22Rv1 (cell line): ENCODE data around the gene PER1.

Source experiments
- CTCF ChIP-seq: fragments of 450-650 bp; IDR thresholded peaks from 2 replicates; pipeline ENCODE4 v1.5.1; 2017; ENCODE audit warnings: mild to moderate bottlenecking
- ZFX ChIP-seq: fragments of 450-650 bp; IDR thresholded peaks from 2 replicates; pipeline ENCODE4 v1.6.1; 2017; ENCODE audit warnings: antibody characterized with exemption, borderline replicate concordance

GRCh38 chr17:8160224-8160577, 8.0 kb upstream of the PER1 start:
- no peak for TF ChIP-seq CTCF
- no peak for TF ChIP-seq ZFX
